HEK293 (cell line): ENCODE measurements around the gene LRP1B.

ENCODE experiments used
- CTCF ChIA-PET: fragments of 350-600 bp; formaldehyde crosslinking; extraction: SDS; loops from one replicate; lab custom pipeline; 2021; ENCODE audit warnings: antibody characterized with exemption; lab: Yijun Ruan, JAX
- POLR2A ChIA-PET: fragments of 300-600 bp; formaldehyde crosslinking; extraction: SDS; loops from one replicate; lab custom pipeline; 2020; ENCODE audit warnings: antibody characterized with exemption, inconsistent platforms; lab: Yijun Ruan, JAX
- H3K27ac ChIP-seq: fragments of 200-500 bp; sonication (Bioruptor generic); 2 replicates; pipeline ENCODE4 v1.5.1; 2014; ENCODE audit warnings: low read depth, low read length, control low read depth, inconsistent platforms; ENCODE audit errors: extremely low read depth
- H3K36me3 ChIP-seq, 2 experiments: fragments of 200-500 bp in 1 of 2; sonication (Bioruptor generic) in 1 of 2; 1 replicate in 1 of 2; 2 replicates in 1 of 2; pipeline ENCODE4 v1.5.1; 2014 to 2017; ENCODE audit warnings: inconsistent platforms in 2 of 2, low read length in 2 of 2; ENCODE audit not compliant: control insufficient read depth in 2 of 2, insufficient read depth in 1 of 2
- H3K4me1 ChIP-seq: fragments of 200-500 bp; sonication (Bioruptor generic); 2 replicates; pipeline ENCODE4 v1.5.1; 2014; ENCODE audit warnings: mild to moderate bottlenecking, low read length, inconsistent platforms; ENCODE audit not compliant: control insufficient read depth, insufficient read depth
- H3K4me3 ChIP-seq: 2 replicates; pipeline ENCODE4 v1.5.1; 2011; ENCODE audit warnings: low read depth, mild to moderate bottlenecking, control low read depth, low read length, moderate library complexity
- H3K9me3 ChIP-seq: fragments of 200-500 bp; sonication (Bioruptor generic); 2 replicates; pipeline ENCODE4 v1.5.1; 2014; ENCODE audit warnings: low read depth, low read length, inconsistent platforms; ENCODE audit not compliant: control insufficient read depth, insufficient read depth
- BCL11A ChIP-seq: fragments of 450-650 bp; formaldehyde crosslinking; IDR thresholded peaks from 2 replicates; pipeline ENCODE4 v1.5.1; 2016; ENCODE audit warnings: low read depth, missing biosample characterization, missing genetic modification characterization
- KLF1 ChIP-seq: fragments of 450-650 bp; formaldehyde crosslinking; IDR thresholded peaks from 2 replicates; pipeline ENCODE4 v1.5.1; 2016; ENCODE audit warnings: missing biosample characterization, missing genetic modification characterization
- MZF1 ChIP-seq: fragments of 450-650 bp; formaldehyde crosslinking; IDR thresholded peaks from 2 replicates; pipeline ENCODE4 v1.5.1; 2017; ENCODE audit warnings: missing biosample characterization, missing genetic modification characterization, borderline replicate concordance
- REPIN1 ChIP-seq: fragments of 450-650 bp; formaldehyde crosslinking; IDR thresholded peaks from 2 replicates; pipeline ENCODE4 v1.5.1; 2017; ENCODE audit warnings: missing biosample characterization, missing genetic modification characterization, low read depth
- SCRT1 ChIP-seq: fragments of 450-650 bp; formaldehyde crosslinking; IDR thresholded peaks from 2 replicates; pipeline ENCODE4 v1.5.1; 2016; ENCODE audit warnings: missing biosample characterization, missing genetic modification characterization, borderline replicate concordance
- SP3 ChIP-seq: fragments of 450-650 bp; formaldehyde crosslinking; IDR thresholded peaks from 2 replicates; pipeline ENCODE4 v1.5.1; 2016; ENCODE audit warnings: missing biosample characterization, missing genetic modification characterization
- ZFP37 ChIP-seq: fragments of 450-650 bp; formaldehyde crosslinking; IDR thresholded peaks from 2 replicates; pipeline ENCODE4 v1.5.1; 2016; ENCODE audit warnings: missing biosample characterization, missing genetic modification characterization
- ZNF140 ChIP-seq: fragments of 450-650 bp; formaldehyde crosslinking; IDR thresholded peaks from 2 replicates; pipeline ENCODE4 v1.5.1; 2016; ENCODE audit warnings: missing biosample characterization, missing genetic modification characterization
- ZNF174 ChIP-seq: fragments of 450-650 bp; formaldehyde crosslinking; IDR thresholded peaks from 2 replicates; pipeline ENCODE4 v1.5.0; 2017; ENCODE audit warnings: missing biosample characterization, mild to moderate bottlenecking, missing genetic modification characterization
- ZNF19 ChIP-seq: fragments of 450-650 bp; formaldehyde crosslinking; IDR thresholded peaks from 2 replicates; pipeline ENCODE4; 2016; ENCODE audit warnings: missing biosample characterization, missing genetic modification characterization, low read depth
- ZNF239 ChIP-seq: fragments of 450-650 bp; formaldehyde crosslinking; IDR thresholded peaks from 2 replicates; pipeline ENCODE4 v1.5.1; 2016; ENCODE audit warnings: missing biosample characterization, missing genetic modification characterization
- ZNF24 ChIP-seq: fragments of 450-650 bp; formaldehyde crosslinking; IDR thresholded peaks from 2 replicates; pipeline ENCODE4 v1.5.1; 2016; ENCODE audit warnings: missing biosample characterization, missing genetic modification characterization
- ZNF248 ChIP-seq: fragments of 450-650 bp; formaldehyde crosslinking; IDR thresholded peaks from 2 replicates; pipeline ENCODE4 v1.5.1; 2017; ENCODE audit warnings: missing biosample characterization, missing genetic modification characterization
- ZNF324 ChIP-seq: fragments of 450-650 bp; formaldehyde crosslinking; IDR thresholded peaks from 2 replicates; pipeline ENCODE4 v1.5.1; 2016; ENCODE audit warnings: missing biosample characterization, missing genetic modification characterization
- ZNF335 ChIP-seq: fragments of 450-650 bp; formaldehyde crosslinking; conservative IDR thresholded peaks from 2 replicates; pipeline ENCODE4 v1.5.1; 2016; ENCODE audit warnings: missing biosample characterization, missing genetic modification characterization
- ZNF394 ChIP-seq: fragments of 450-650 bp; formaldehyde crosslinking; IDR thresholded peaks from 2 replicates; pipeline ENCODE4 v1.5.1; 2016; ENCODE audit warnings: missing biosample characterization, missing genetic modification characterization, mild to moderate bottlenecking, moderate library complexity, borderline replicate concordance
- ZNF404 ChIP-seq: fragments of 450-650 bp; formaldehyde crosslinking; IDR thresholded peaks from 2 replicates; pipeline ENCODE4 v1.5.1; 2017; ENCODE audit warnings: missing biosample characterization, missing genetic modification characterization
- ZNF514 ChIP-seq: fragments of 450-650 bp; formaldehyde crosslinking; IDR thresholded peaks from 2 replicates; pipeline ENCODE4 v1.5.1; 2016; ENCODE audit warnings: missing biosample characterization, missing genetic modification characterization
- ZNF530 ChIP-seq: fragments of 450-650 bp; formaldehyde crosslinking; IDR thresholded peaks from 2 replicates; pipeline ENCODE4 v1.5.1; 2016; ENCODE audit warnings: low read depth, missing biosample characterization, missing genetic modification characterization
- ZNF548 ChIP-seq: fragments of 450-650 bp; formaldehyde crosslinking; IDR thresholded peaks from 2 replicates; pipeline ENCODE4 v1.5.1; 2016; ENCODE audit warnings: missing biosample characterization, missing genetic modification characterization
- ZNF571 ChIP-seq: fragments of 450-650 bp; formaldehyde crosslinking; IDR thresholded peaks from 2 replicates; pipeline ENCODE4 v1.5.0; 2017; ENCODE audit warnings: missing biosample characterization, missing genetic modification characterization
- ZNF600 ChIP-seq: fragments of 450-650 bp; formaldehyde crosslinking; IDR thresholded peaks from 2 replicates; pipeline ENCODE4 v1.5.1; 2016; ENCODE audit warnings: missing biosample characterization, missing genetic modification characterization
- ZNF621 ChIP-seq: fragments of 450-650 bp; formaldehyde crosslinking; IDR thresholded peaks from 2 replicates; pipeline ENCODE4 v1.5.1; 2017; ENCODE audit warnings: missing biosample characterization, missing genetic modification characterization
- ZNF626 ChIP-seq: fragments of 450-650 bp; sonication (Bioruptor Pico); formaldehyde crosslinking; IDR thresholded peaks from 2 replicates; pipeline ENCODE4 v1.5.1; 2018; ENCODE audit warnings: missing biosample characterization, missing genetic modification characterization, inconsistent platforms
- ZNF677 ChIP-seq: fragments of 450-650 bp; IDR thresholded peaks from 2 replicates; pipeline ENCODE4 v1.5.0; 2018; ENCODE audit warnings: missing biosample characterization, mild to moderate bottlenecking, missing genetic modification characterization, moderate library complexity
- ZNF768 ChIP-seq: fragments of 450-650 bp; formaldehyde crosslinking; IDR thresholded peaks from 2 replicates; pipeline ENCODE4 v1.5.1; 2018; ENCODE audit warnings: missing biosample characterization, mild to moderate bottlenecking, missing genetic modification characterization
- ZNF776 ChIP-seq: fragments of 450-650 bp; formaldehyde crosslinking; IDR thresholded peaks from 2 replicates; pipeline ENCODE4 v1.5.0; 2017; ENCODE audit warnings: missing biosample characterization, missing genetic modification characterization, borderline replicate concordance
- ZNF785 ChIP-seq: fragments of 450-650 bp; formaldehyde crosslinking; IDR thresholded peaks from 2 replicates; pipeline ENCODE4 v1.5.1; 2016; ENCODE audit warnings: missing biosample characterization, missing genetic modification characterization
- ZNF843 ChIP-seq: fragments of 450-650 bp; formaldehyde crosslinking; IDR thresholded peaks from 2 replicates; pipeline ENCODE4 v1.5.1; 2016; ENCODE audit warnings: missing biosample characterization, missing genetic modification characterization
- ZSCAN23 ChIP-seq: fragments of 450-650 bp; formaldehyde crosslinking; IDR thresholded peaks from 2 replicates; pipeline ENCODE4 v1.5.1; 2016; ENCODE audit warnings: missing biosample characterization, missing genetic modification characterization
- TF ChIP-seq, protein P1 (sequence below): fragments of 450-650 bp; formaldehyde crosslinking; IDR thresholded peaks from 2 replicates; pipeline ENCODE4 v1.5.1; 2016; ENCODE audit warnings: missing biosample characterization, missing genetic modification characterization
- TF ChIP-seq, protein P2 (sequence below): fragments of 450-650 bp; formaldehyde crosslinking; IDR thresholded peaks from 2 replicates; pipeline ENCODE4 v1.5.1; 2016; ENCODE audit warnings: missing biosample characterization, missing genetic modification characterization
- TF ChIP-seq, protein P3 (sequence below): fragments of 450-650 bp; formaldehyde crosslinking; IDR thresholded peaks from 2 replicates; pipeline ENCODE4 v1.5.1; 2016; ENCODE audit warnings: missing biosample characterization, missing genetic modification characterization

LRP1B gene

DNA sequence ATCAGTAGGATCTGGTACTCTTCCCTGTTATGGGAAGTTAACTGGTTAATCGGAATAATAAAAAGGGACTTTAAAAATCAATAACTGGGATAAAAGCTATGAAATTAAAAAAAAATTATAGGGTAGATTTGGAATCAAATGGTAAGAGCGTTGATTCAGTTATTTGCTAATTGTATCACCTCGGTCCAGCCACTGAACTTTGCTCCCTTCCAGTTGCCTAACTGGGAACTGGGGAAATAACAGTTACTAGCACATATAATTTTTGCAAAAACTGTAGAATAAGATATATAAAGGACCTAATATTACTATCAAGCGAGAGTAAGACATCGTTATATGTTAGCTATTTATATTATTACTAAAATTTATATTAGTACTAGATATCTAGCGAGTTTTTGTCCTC, 302.1 kb downstream of the LRP1B start:
- Histone ChIP-seq H3K4me3 (no peak overlapping the region), H3K36me3 (no peaks in the 10 kb centered on the region), H3K4me1 (no peaks in the 10 kb centered on the region), H3K9me3 (no peaks in the 10 kb centered on the region), H3K27ac (no peak overlapping the region)
- TF ChIP-seq ZSCAN23 (tag by site-specific recombination) = no peak
- no peak for TF ChIP-seq ZNF600 (tag by site-specific recombination)
- TF ChIP-seq, protein P1, sequence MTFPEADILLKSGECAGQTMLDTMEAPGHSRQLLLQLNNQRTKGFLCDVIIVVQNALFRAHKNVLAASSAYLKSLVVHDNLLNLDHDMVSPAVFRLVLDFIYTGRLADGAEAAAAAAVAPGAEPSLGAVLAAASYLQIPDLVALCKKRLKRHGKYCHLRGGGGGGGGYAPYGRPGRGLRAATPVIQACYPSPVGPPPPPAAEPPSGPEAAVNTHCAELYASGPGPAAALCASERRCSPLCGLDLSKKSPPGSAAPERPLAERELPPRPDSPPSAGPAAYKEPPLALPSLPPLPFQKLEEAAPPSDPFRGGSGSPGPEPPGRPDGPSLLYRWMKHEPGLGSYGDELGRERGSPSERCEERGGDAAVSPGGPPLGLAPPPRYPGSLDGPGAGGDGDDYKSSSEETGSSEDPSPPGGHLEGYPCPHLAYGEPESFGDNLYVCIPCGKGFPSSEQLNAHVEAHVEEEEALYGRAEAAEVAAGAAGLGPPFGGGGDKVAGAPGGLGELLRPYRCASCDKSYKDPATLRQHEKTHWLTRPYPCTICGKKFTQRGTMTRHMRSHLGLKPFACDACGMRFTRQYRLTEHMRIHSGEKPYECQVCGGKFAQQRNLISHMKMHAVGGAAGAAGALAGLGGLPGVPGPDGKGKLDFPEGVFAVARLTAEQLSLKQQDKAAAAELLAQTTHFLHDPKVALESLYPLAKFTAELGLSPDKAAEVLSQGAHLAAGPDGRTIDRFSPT (tag by site-specific recombination) = no peak
- TF ChIP-seq REPIN1 (tag by site-specific recombination) = no peak
- TF ChIP-seq ZNF785 (tag by site-specific recombination) = no peak
- no peak for TF ChIP-seq ZNF394 (tag by site-specific recombination)
- ChIA-PET CTCF (no interaction called here), POLR2A (no interaction called here)

DNA sequence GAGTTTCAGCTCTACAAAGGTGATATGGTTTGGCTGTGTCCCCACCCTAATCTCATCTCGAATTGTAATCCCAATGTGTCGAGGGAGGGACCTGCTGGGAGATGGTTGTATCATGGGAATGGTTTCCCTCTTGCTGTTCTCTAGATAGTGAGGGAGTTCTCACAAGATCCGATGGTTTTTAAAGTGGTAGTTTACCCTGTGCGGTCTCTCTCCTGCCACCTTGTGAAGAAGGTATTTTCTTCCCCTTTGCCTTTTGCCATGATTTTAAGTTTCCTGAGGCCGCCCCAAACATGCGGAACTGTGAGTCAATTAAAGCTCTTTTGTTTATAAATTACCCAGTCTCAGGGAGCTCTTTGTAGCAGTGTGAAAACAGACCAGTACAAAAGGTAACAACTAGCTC, 306.0 kb downstream of the LRP1B start:
- CTCF ChIA-PET = interaction anchor here (0.6 kb wide), 1 partner anchor 838 kb away, joined by 3 read pairs; no protein-coding TSS in a partner anchor
- Histone ChIP-seq H3K36me3 (no peaks in the 10 kb centered on the region), H3K4me1 (no peaks in the 10 kb centered on the region), H3K4me3 (no peak overlapping the region), H3K27ac (no peak overlapping the region), H3K9me3 (no peaks in the 10 kb centered on the region)
- TF ChIP-seq ZNF24 (tag by site-specific recombination) (no peak), ZNF677 (tag by site-specific recombination) (no peak), ZNF514 (tag by site-specific recombination) (no peak), ZFP37 (tag by site-specific recombination) (no peak), SP3 (tag by site-specific recombination) (no peak), ZNF621 (tag by site-specific recombination) (no peak), ZNF324 (tag by site-specific recombination) (no peak), ZNF548 (tag by site-specific recombination) (no peak), ZNF768 (tag by site-specific recombination) (no peak), ZNF785 (tag by site-specific recombination) (no peak), ZNF404 (tag by site-specific recombination) (no peak), ZNF843 (tag by site-specific recombination) (no peak), ZNF776 (no peak), ZNF335 (tag by site-specific recombination) (no peak), ZNF140 (tag by site-specific recombination) (no peak), ZNF530 (tag by site-specific recombination) (no peak), MZF1 (no peak)
- POLR2A ChIA-PET = no interaction called here

DNA sequence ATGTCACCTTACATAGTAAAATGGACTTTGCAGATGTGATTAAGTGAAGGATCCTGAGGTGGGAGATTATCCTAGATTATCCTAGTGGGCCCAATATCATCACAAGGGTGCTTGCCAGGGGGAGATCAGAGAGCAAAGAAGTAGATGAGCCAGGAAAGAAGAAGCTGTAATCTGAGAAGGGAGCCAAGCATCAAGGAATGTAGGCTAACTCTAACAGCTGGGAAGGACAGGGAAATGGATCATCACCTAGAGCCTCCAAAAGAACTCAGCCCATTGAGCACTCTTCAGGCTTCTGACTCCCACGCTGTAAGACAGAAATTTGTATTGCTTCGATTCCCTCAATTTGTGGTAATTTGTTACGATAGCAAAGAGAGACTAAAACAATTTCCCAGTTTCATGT, 309.9 kb downstream of the LRP1B start:
- Histone ChIP-seq H3K4me1 (no peaks in the 10 kb centered on the region), H3K4me3 (no peak overlapping the region), H3K27ac (no peak overlapping the region), H3K36me3 (no peaks in the 10 kb centered on the region), H3K9me3 (no peaks in the 10 kb centered on the region)
- ChIA-PET POLR2A (no interaction called here), CTCF (no interaction called here)
- TF ChIP-seq ZNF548 (tag by site-specific recombination) (no peak), ZNF248 (no peak), BCL11A (tag by site-specific recombination) (no peak), ZNF571 (no peak), ZNF19 (tag by site-specific recombination) (no peak), KLF1 (tag by site-specific recombination) (no peak), ZNF239 (tag by site-specific recombination) (no peak), ZNF174 (tag by site-specific recombination) (no peak), SCRT1 (no peak), ZNF626 (tag by site-specific recombination) (no peak), ZNF768 (tag by site-specific recombination) (no peak)
- TF ChIP-seq, protein P2, sequence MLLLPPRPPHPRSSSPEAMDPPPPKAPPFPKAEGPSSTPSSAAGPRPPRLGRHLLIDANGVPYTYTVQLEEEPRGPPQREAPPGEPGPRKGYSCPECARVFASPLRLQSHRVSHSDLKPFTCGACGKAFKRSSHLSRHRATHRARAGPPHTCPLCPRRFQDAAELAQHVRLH (tag by site-specific recombination) = no peak
- TF ChIP-seq, protein P3, sequence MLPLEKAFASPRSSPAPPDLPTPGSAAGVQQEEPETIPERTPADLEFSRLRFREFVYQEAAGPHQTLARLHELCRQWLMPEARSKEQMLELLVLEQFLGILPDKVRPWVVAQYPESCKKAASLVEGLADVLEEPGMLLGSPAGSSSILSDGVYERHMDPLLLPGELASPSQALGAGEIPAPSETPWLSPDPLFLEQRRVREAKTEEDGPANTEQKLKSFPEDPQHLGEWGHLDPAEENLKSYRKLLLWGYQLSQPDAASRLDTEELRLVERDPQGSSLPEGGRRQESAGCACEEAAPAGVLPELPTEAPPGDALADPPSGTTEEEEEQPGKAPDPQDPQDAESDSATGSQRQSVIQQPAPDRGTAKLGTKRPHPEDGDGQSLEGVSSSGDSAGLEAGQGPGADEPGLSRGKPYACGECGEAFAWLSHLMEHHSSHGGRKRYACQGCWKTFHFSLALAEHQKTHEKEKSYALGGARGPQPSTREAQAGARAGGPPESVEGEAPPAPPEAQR = no peak
